ENCODE measurements around the gene GABRA5. TPM values are rescaled to one million over a fixed set of nuclear protein-coding genes. Genes with fewer than 3 reads are reported as not detected.

Gene GABRA5
- total and polyA plus RNA-seq, 2 donors (not counting 1 experiment from before 2014, with no cell fraction given): 0.23 TPM; not detected in 1

DNA sequence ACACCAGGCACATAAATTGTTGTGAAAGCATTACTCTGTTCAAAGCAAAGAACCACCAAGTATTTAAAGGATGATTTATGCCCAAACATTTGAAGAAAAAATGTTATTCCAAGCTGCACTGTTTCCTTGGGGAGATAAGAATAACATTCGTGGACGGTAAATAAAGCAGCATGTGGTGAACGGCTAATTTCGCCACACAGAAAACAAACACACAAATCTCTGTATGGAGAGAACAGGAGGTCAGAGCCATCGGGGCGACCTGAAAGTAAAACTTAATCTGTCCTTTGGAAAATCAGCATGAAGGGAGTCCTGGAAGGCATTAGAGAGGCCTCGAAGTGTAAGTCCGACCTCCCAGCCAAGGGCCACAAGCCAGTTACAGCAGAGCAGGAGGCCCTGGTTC, 77.0 kb downstream of the GABRA5 start:
- Histone ChIP-seq H2AFZ (ENCODE audit: low read length) (no peak overlapping the region), H3K79me2 (ENCODE audit: control insufficient read depth, insufficient read depth, low read length) (no peaks in the 10 kb centered on the region), H3K4me2 (ENCODE audit: extremely low read depth, insufficient read depth, low read length) (no peak overlapping the region), H3K27me3 (ENCODE audit: control insufficient read depth, insufficient read depth, low read length) (no peaks in the 10 kb centered on the region), H3K9ac (ENCODE audit: insufficient read depth, low read length) (no peak overlapping the region), H3K4me1 (ENCODE audit: control insufficient read depth, extremely low read depth, insufficient read depth, low read length) (no peaks in the 10 kb centered on the region), H3K27ac (ENCODE audit: insufficient read depth, low read length) (no peak overlapping the region), H3K36me3 (ENCODE audit: control insufficient read depth, insufficient read depth, low read length) (no peaks in the 10 kb centered on the region), H3K4me3 (replicated peaks in 1 of 4; ENCODE audit: control extremely low read depth in 1 of 4, insufficient read depth in 1 of 4, low read depth in 3 of 4, low read length in 4 of 4) (no peak overlapping the region), H3K9me3 (ENCODE audit: control insufficient read depth, insufficient read depth, low read depth, low read length) (no peaks in the 10 kb centered on the region), H4K20me1 (ENCODE audit: control insufficient read depth, extremely low read depth, insufficient read depth, low read length) (no peaks in the 10 kb centered on the region)
- no peak for TF ChIP-seq EZH2 (IDR thresholded peaks at IDR 0.05; ENCODE audit: low read length, missing control alignments)
- TF ChIP-seq, protein P1, sequence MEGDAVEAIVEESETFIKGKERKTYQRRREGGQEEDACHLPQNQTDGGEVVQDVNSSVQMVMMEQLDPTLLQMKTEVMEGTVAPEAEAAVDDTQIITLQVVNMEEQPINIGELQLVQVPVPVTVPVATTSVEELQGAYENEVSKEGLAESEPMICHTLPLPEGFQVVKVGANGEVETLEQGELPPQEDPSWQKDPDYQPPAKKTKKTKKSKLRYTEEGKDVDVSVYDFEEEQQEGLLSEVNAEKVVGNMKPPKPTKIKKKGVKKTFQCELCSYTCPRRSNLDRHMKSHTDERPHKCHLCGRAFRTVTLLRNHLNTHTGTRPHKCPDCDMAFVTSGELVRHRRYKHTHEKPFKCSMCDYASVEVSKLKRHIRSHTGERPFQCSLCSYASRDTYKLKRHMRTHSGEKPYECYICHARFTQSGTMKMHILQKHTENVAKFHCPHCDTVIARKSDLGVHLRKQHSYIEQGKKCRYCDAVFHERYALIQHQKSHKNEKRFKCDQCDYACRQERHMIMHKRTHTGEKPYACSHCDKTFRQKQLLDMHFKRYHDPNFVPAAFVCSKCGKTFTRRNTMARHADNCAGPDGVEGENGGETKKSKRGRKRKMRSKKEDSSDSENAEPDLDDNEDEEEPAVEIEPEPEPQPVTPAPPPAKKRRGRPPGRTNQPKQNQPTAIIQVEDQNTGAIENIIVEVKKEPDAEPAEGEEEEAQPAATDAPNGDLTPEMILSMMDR (conservative IDR thresholded peaks at IDR 0.05 in 1 of 2, IDR thresholded peaks at IDR 0.05 in 1 of 2; ENCODE audit: low read depth in 1 of 2, low read length in 2 of 2): no peak
- DNase-seq (ENCODE audit: low read depth in 2 of 2): no peak

GRCh38 chr15:26945046-26945445, 78.2 kb downstream of the GABRA5 start:
- H3K27me3 ChIP-seq (ENCODE audit: control insufficient read depth, insufficient read depth, low read length): no peaks in the 10 kb centered on the region
- no peak for TF ChIP-seq EZH2 (IDR thresholded peaks at IDR 0.05; ENCODE audit: low read length, missing control alignments)
- TF ChIP-seq, protein P1 (conservative IDR thresholded peaks at IDR 0.05 in 1 of 2, IDR thresholded peaks at IDR 0.05 in 1 of 2; ENCODE audit: low read depth in 1 of 2, low read length in 2 of 2): no peak
- no peak overlapping the region for H2AFZ ChIP-seq (ENCODE audit: low read length)
- no peaks in the 10 kb centered on the region for H3K4me1 ChIP-seq (ENCODE audit: control insufficient read depth, extremely low read depth, insufficient read depth, low read length)
- no peaks in the 10 kb centered on the region for H3K9me3 ChIP-seq (ENCODE audit: control insufficient read depth, insufficient read depth, low read depth, low read length)
- H3K9ac ChIP-seq (ENCODE audit: insufficient read depth, low read length): no peak overlapping the region
- peak in 1 of 2 donors; percentile 1 for DNase-seq (ENCODE audit: low read depth in 2 of 2)
- H4K20me1 ChIP-seq (ENCODE audit: control insufficient read depth, extremely low read depth, insufficient read depth, low read length): no peaks in the 10 kb centered on the region
- H3K79me2 ChIP-seq (ENCODE audit: control insufficient read depth, insufficient read depth, low read length): no peaks in the 10 kb centered on the region
- no peaks in the 10 kb centered on the region for H3K36me3 ChIP-seq (ENCODE audit: control insufficient read depth, insufficient read depth, low read length)
- H3K27ac ChIP-seq (ENCODE audit: insufficient read depth, low read length): no peak overlapping the region
- H3K4me3 ChIP-seq (replicated peaks in 1 of 4; ENCODE audit: control extremely low read depth in 1 of 4, insufficient read depth in 1 of 4, low read depth in 3 of 4, low read length in 4 of 4): no peak overlapping the region
- H3K4me2 ChIP-seq (ENCODE audit: extremely low read depth, insufficient read depth, low read length): no peak overlapping the region

- no peak for DNase-seq (ENCODE audit: low read depth in 2 of 2)
- Histone ChIP-seq H3K27me3 (ENCODE audit: control insufficient read depth, insufficient read depth, low read length) (no peaks in the 10 kb centered on the region), H3K27ac (ENCODE audit: insufficient read depth, low read length) (no peak overlapping the region), H2AFZ (ENCODE audit: low read length) (no peak overlapping the region), H3K4me3 (replicated peaks in 1 of 4; ENCODE audit: control extremely low read depth in 1 of 4, insufficient read depth in 1 of 4, low read depth in 3 of 4, low read length in 4 of 4) (no peak overlapping the region), H3K9ac (ENCODE audit: insufficient read depth, low read length) (no peak overlapping the region), H3K79me2 (ENCODE audit: control insufficient read depth, insufficient read depth, low read length) (no peaks in the 10 kb centered on the region), H3K9me3 (ENCODE audit: control insufficient read depth, insufficient read depth, low read depth, low read length) (no peaks in the 10 kb centered on the region), H4K20me1 (ENCODE audit: control insufficient read depth, extremely low read depth, insufficient read depth, low read length) (no peaks in the 10 kb centered on the region), H3K4me2 (ENCODE audit: extremely low read depth, insufficient read depth, low read length) (no peak overlapping the region), H3K4me1 (ENCODE audit: control insufficient read depth, extremely low read depth, insufficient read depth, low read length) (no peaks in the 10 kb centered on the region), H3K36me3 (ENCODE audit: control insufficient read depth, insufficient read depth, low read length) (no peaks in the 10 kb centered on the region)
- no peak for TF ChIP-seq EZH2 (IDR thresholded peaks at IDR 0.05; ENCODE audit: low read length, missing control alignments)
- TF ChIP-seq, protein P1 (conservative IDR thresholded peaks at IDR 0.05 in 1 of 2, IDR thresholded peaks at IDR 0.05 in 1 of 2; ENCODE audit: low read depth in 1 of 2, low read length in 2 of 2): no peak
Measured at GRCh38 chr15:26950001-26950400, 83.1 kb downstream of the GABRA5 start.
